Ovary (tissue), 3 donors: ENCODE measurements around the gene B4GALNT1.
"Not testable (repeated sequence)": the region's sequence is repeated elsewhere in the genome, so short reads cannot be mapped to it uniquely, and the experiment has no call there.

Experiments
- EP300 ChIP-seq: sonication (generic); formaldehyde crosslinking; IDR thresholded peaks from one replicate; pipeline ENCODE4 v1.6.1; 2017; ENCODE audit warnings: antibody characterized with exemption
- POLR2A ChIP-seq: fragments of 450-650 bp; IDR thresholded peaks from one replicate; pipeline ENCODE4 v1.6.1; 2017; ENCODE audit warnings: antibody characterized with exemption, mild to moderate bottlenecking, moderate library complexity
- TF ChIP-seq, protein P1 (sequence below), 3 donors: fragments of 450-650 bp in 2 of 3; fragments of 200-600 bp in 1 of 3; IDR thresholded peaks; one replicate each; pipeline versions ENCODE4 v1.5.1 to v1.8.0; 2016 to 2022; ENCODE audit warnings: antibody characterized with exemption in 3 of 3, mild to moderate bottlenecking in 1 of 3
- donor health status: DM: no; HTN: no; CAD: no.

DNA sequence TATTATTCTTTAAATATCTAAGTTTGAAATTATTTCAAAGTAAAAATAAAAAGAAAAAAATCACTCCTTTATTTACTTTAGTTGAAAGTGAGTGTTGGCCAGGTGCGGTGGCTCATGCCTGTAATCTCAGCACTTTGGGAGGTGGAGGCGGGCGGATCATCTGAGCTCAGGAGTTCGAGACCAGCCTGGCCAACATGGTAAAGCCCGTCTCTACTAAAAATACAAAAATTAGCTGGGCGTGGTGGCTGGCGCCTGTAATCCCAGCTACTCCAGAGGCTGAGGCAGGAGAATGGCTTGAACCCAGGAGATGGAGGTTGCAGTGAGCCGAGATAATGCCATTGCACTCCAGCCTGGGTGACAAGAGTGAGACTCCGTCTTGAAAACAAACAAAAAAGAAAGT, 3.7 kb upstream of the B4GALNT1 start:
- not testable (repeated sequence) for TF ChIP-seq POLR2A, EP300
- TF ChIP-seq, protein P1, sequence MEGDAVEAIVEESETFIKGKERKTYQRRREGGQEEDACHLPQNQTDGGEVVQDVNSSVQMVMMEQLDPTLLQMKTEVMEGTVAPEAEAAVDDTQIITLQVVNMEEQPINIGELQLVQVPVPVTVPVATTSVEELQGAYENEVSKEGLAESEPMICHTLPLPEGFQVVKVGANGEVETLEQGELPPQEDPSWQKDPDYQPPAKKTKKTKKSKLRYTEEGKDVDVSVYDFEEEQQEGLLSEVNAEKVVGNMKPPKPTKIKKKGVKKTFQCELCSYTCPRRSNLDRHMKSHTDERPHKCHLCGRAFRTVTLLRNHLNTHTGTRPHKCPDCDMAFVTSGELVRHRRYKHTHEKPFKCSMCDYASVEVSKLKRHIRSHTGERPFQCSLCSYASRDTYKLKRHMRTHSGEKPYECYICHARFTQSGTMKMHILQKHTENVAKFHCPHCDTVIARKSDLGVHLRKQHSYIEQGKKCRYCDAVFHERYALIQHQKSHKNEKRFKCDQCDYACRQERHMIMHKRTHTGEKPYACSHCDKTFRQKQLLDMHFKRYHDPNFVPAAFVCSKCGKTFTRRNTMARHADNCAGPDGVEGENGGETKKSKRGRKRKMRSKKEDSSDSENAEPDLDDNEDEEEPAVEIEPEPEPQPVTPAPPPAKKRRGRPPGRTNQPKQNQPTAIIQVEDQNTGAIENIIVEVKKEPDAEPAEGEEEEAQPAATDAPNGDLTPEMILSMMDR (IDR thresholded peaks at IDR 0.05): not testable (repeated sequence)
